HEK293 (cell line): Measurements from ENCODE around the gene SAMHD1.

ENCODE experiments used
- CTCF ChIA-PET: fragments of 350-600 bp; formaldehyde crosslinking; extraction: SDS; loops from one replicate; lab custom pipeline; 2021; ENCODE audit warnings: antibody characterized with exemption; lab: Yijun Ruan, JAX
- POLR2A ChIA-PET: fragments of 300-600 bp; formaldehyde crosslinking; extraction: SDS; loops from one replicate; lab custom pipeline; 2020; ENCODE audit warnings: antibody characterized with exemption, inconsistent platforms; lab: Yijun Ruan, JAX
- H3K27ac ChIP-seq: fragments of 200-500 bp; sonication (Bioruptor generic); 2 replicates; pipeline ENCODE4 v1.5.1; 2014; ENCODE audit warnings: low read depth, low read length, control low read depth, inconsistent platforms; ENCODE audit errors: extremely low read depth
- H3K36me3 ChIP-seq, 2 experiments: fragments of 200-500 bp in 1 of 2; sonication (Bioruptor generic) in 1 of 2; 1 replicate in 1 of 2; 2 replicates in 1 of 2; pipeline ENCODE4 v1.5.1; 2014 to 2017; ENCODE audit warnings: inconsistent platforms in 2 of 2, low read length in 2 of 2; ENCODE audit not compliant: control insufficient read depth in 2 of 2, insufficient read depth in 1 of 2
- H3K4me1 ChIP-seq: fragments of 200-500 bp; sonication (Bioruptor generic); 2 replicates; pipeline ENCODE4 v1.5.1; 2014; ENCODE audit warnings: mild to moderate bottlenecking, low read length, inconsistent platforms; ENCODE audit not compliant: control insufficient read depth, insufficient read depth
- H3K4me3 ChIP-seq: 2 replicates; pipeline ENCODE4 v1.5.1; 2011; ENCODE audit warnings: low read depth, mild to moderate bottlenecking, control low read depth, low read length, moderate library complexity
- H3K9me3 ChIP-seq: fragments of 200-500 bp; sonication (Bioruptor generic); 2 replicates; pipeline ENCODE4 v1.5.1; 2014; ENCODE audit warnings: low read depth, low read length, inconsistent platforms; ENCODE audit not compliant: control insufficient read depth, insufficient read depth
- GLIS1 ChIP-seq: fragments of 450-650 bp; formaldehyde crosslinking; IDR thresholded peaks from 2 replicates; pipeline ENCODE4 v1.5.1; 2016; ENCODE audit warnings: missing biosample characterization, missing genetic modification characterization
- KLF1 ChIP-seq: fragments of 450-650 bp; formaldehyde crosslinking; IDR thresholded peaks from 2 replicates; pipeline ENCODE4 v1.5.1; 2016; ENCODE audit warnings: missing biosample characterization, missing genetic modification characterization
- KLF8 ChIP-seq: fragments of 450-650 bp; formaldehyde crosslinking; IDR thresholded peaks from 2 replicates; pipeline ENCODE4 v1.5.1; 2016; ENCODE audit warnings: missing biosample characterization, missing genetic modification characterization
- PRDM1 ChIP-seq: fragments of 450-650 bp; formaldehyde crosslinking; IDR thresholded peaks from 2 replicates; pipeline ENCODE4; 2016; ENCODE audit warnings: missing biosample characterization, missing genetic modification characterization
- SCRT2 ChIP-seq: fragments of 450-650 bp; formaldehyde crosslinking; IDR thresholded peaks from 2 replicates; pipeline ENCODE4 v1.5.1; 2016; ENCODE audit warnings: missing biosample characterization, missing genetic modification characterization
- SP2 ChIP-seq: fragments of 450-650 bp; formaldehyde crosslinking; IDR thresholded peaks from 2 replicates; pipeline ENCODE4 v1.5.1; 2016; ENCODE audit warnings: missing biosample characterization, missing genetic modification characterization
- TRIM28 ChIP-seq: IDR thresholded peaks from 2 replicates; pipeline ENCODE4 v1.6.1; 2011; ENCODE audit warnings: low read length, control low read depth, borderline replicate concordance
- ZIC2 ChIP-seq: fragments of 450-650 bp; formaldehyde crosslinking; IDR thresholded peaks from 2 replicates; pipeline ENCODE4 v1.5.1; 2016; ENCODE audit warnings: missing biosample characterization, missing genetic modification characterization
- ZNF140 ChIP-seq: fragments of 450-650 bp; formaldehyde crosslinking; IDR thresholded peaks from 2 replicates; pipeline ENCODE4 v1.5.1; 2016; ENCODE audit warnings: missing biosample characterization, missing genetic modification characterization
- ZNF155 ChIP-seq: fragments of 450-650 bp; formaldehyde crosslinking; IDR thresholded peaks from 2 replicates; pipeline ENCODE4 v1.5.1; 2016; ENCODE audit warnings: missing biosample characterization, missing genetic modification characterization
- ZNF211 ChIP-seq: fragments of 450-650 bp; formaldehyde crosslinking; IDR thresholded peaks from 2 replicates; pipeline ENCODE4 v1.5.1; 2016; ENCODE audit warnings: low read depth, missing biosample characterization, missing genetic modification characterization
- ZNF292 ChIP-seq: fragments of 450-650 bp; formaldehyde crosslinking; IDR thresholded peaks from 2 replicates; pipeline ENCODE4 v1.5.1; 2016; ENCODE audit warnings: low read depth, missing biosample characterization, missing genetic modification characterization, borderline replicate concordance
- ZNF302 ChIP-seq: fragments of 450-650 bp; formaldehyde crosslinking; IDR thresholded peaks from 2 replicates; pipeline ENCODE4 v1.5.1; 2016; ENCODE audit warnings: missing biosample characterization, missing genetic modification characterization, low read depth
- ZNF341 ChIP-seq: fragments of 450-650 bp; formaldehyde crosslinking; IDR thresholded peaks from 2 replicates; pipeline ENCODE4; 2016; ENCODE audit warnings: low read depth, missing biosample characterization, missing genetic modification characterization
- ZNF404 ChIP-seq: fragments of 450-650 bp; formaldehyde crosslinking; IDR thresholded peaks from 2 replicates; pipeline ENCODE4 v1.5.1; 2017; ENCODE audit warnings: missing biosample characterization, missing genetic modification characterization
- ZNF423 ChIP-seq: fragments of 450-650 bp; formaldehyde crosslinking; IDR thresholded peaks from 2 replicates; pipeline ENCODE4 v1.5.1; 2016; ENCODE audit warnings: missing biosample characterization, missing genetic modification characterization
- ZNF449 ChIP-seq: fragments of 450-650 bp; formaldehyde crosslinking; IDR thresholded peaks from 2 replicates; pipeline ENCODE4 v1.5.1; 2017; ENCODE audit warnings: missing biosample characterization, mild to moderate bottlenecking, missing genetic modification characterization, moderate library complexity
- ZNF580 ChIP-seq: fragments of 450-650 bp; formaldehyde crosslinking; IDR thresholded peaks from 2 replicates; pipeline ENCODE4 v1.5.1; 2016; ENCODE audit warnings: missing biosample characterization, missing genetic modification characterization
- ZNF596 ChIP-seq: fragments of 450-650 bp; IDR thresholded peaks from 2 replicates; pipeline ENCODE4 v1.5.0; 2018; ENCODE audit warnings: missing biosample characterization, mild to moderate bottlenecking, missing genetic modification characterization, moderate library complexity
- ZNF600 ChIP-seq: fragments of 450-650 bp; formaldehyde crosslinking; IDR thresholded peaks from 2 replicates; pipeline ENCODE4 v1.5.1; 2016; ENCODE audit warnings: missing biosample characterization, missing genetic modification characterization
- ZNF610 ChIP-seq: fragments of 450-650 bp; formaldehyde crosslinking; IDR thresholded peaks from 2 replicates; pipeline ENCODE4 v1.5.1; 2016; ENCODE audit warnings: missing biosample characterization, missing genetic modification characterization, borderline replicate concordance
- ZNF621 ChIP-seq: fragments of 450-650 bp; formaldehyde crosslinking; IDR thresholded peaks from 2 replicates; pipeline ENCODE4 v1.5.1; 2017; ENCODE audit warnings: missing biosample characterization, missing genetic modification characterization
- ZNF677 ChIP-seq: fragments of 450-650 bp; IDR thresholded peaks from 2 replicates; pipeline ENCODE4 v1.5.0; 2018; ENCODE audit warnings: missing biosample characterization, mild to moderate bottlenecking, missing genetic modification characterization, moderate library complexity
- ZNF692 ChIP-seq: fragments of 450-650 bp; formaldehyde crosslinking; IDR thresholded peaks from 2 replicates; pipeline ENCODE4 v1.5.1; 2016; ENCODE audit warnings: missing biosample characterization, missing genetic modification characterization
- ZNF768 ChIP-seq: fragments of 450-650 bp; formaldehyde crosslinking; IDR thresholded peaks from 2 replicates; pipeline ENCODE4 v1.5.1; 2018; ENCODE audit warnings: missing biosample characterization, mild to moderate bottlenecking, missing genetic modification characterization
- ZSCAN16 ChIP-seq: fragments of 450-650 bp; formaldehyde crosslinking; IDR thresholded peaks from 2 replicates; pipeline ENCODE4 v1.5.1; 2016; ENCODE audit warnings: missing biosample characterization, missing genetic modification characterization

Gene SAMHD1

GRCh38 chr20:36887752-36888090 lies 63.8 kb downstream of the SAMHD1 start:
- H3K9me3 ChIP-seq: no peaks in the 10 kb centered on the region
- H3K36me3 ChIP-seq: peaks cover 0 to 19% of the 10 kb centered on the region in 2 experiments; a peak in 2 of 3 replicates
- ChIA-PET CTCF (interaction anchor here (0.6 to 3.6 kb wide), 8 partner anchors 8 to 744 kb away, joined by 3 to 22 read pairs (median 3); no protein-coding TSS in a partner anchor), POLR2A (no interaction called here)
- peak; percentile 28; the same call in 1 of the 2 replicates for TF ChIP-seq ZNF341 (tag by site-specific recombination)
- 0 out of 2 replicates have a peak, but pooled peaks have one; percentile 26 for TF ChIP-seq SP2 (tag by site-specific recombination)
- TF ChIP-seq ZNF580: no peak
- TF ChIP-seq ZIC2 (tag by site-specific recombination): no peak
- H3K4me1 ChIP-seq: no peaks in the 10 kb centered on the region; the same call in 1 of the 2 replicates
- no peak overlapping the region for H3K27ac ChIP-seq
- no peak overlapping the region for H3K4me3 ChIP-seq

GRCh38 chr20:36886859-36887751 lies 64.4 kb downstream of the SAMHD1 start:
- Histone ChIP-seq H3K36me3 (peaks cover 0 to 14% of the 10 kb centered on the region in 2 experiments; a peak in 2 of 3 replicates), H3K4me3 (no peak overlapping the region), H3K4me1 (no peaks in the 10 kb centered on the region; the same call in 1 of the 2 replicates), H3K27ac (no peak overlapping the region), H3K9me3 (no peaks in the 10 kb centered on the region)
- POLR2A ChIA-PET: no interaction called here
- CTCF ChIA-PET: interaction anchor here (0.5 to 3.6 kb wide), 33 partner anchors 8 to 870 kb away, joined by 3 to 22 read pairs (median 4); partner anchors contain the start of gene RAB5IF
- TF ChIP-seq ZNF596 (tag by site-specific recombination): no peak
- TF ChIP-seq ZNF610 (tag by site-specific recombination): no peak
- TF ChIP-seq ZNF600 (tag by site-specific recombination): 0 out of 2 replicates have a peak, but pooled peaks have one; percentile 13
- no peak for TF ChIP-seq ZNF404
- no peak for TF ChIP-seq ZNF768 (tag by site-specific recombination)
- TF ChIP-seq ZNF621 (tag by site-specific recombination): no peak
- TF ChIP-seq ZSCAN16 (tag by site-specific recombination): no peak
- TF ChIP-seq ZNF423 (tag by site-specific recombination): no peak
- no peak for TF ChIP-seq ZNF677 (tag by site-specific recombination)
- TF ChIP-seq ZNF292 (tag by site-specific recombination): no peak
- no peak for TF ChIP-seq TRIM28
- no peak for TF ChIP-seq ZNF449 (tag by site-specific recombination)
- TF ChIP-seq KLF8 (tag by site-specific recombination): no peak
- no peak for TF ChIP-seq ZNF211 (tag by site-specific recombination)
- TF ChIP-seq ZNF692 (tag by site-specific recombination): peak; percentile 43; the same call in 1 of the 2 replicates
- no peak for TF ChIP-seq ZNF302 (tag by site-specific recombination)
- peak; percentile 51; the same call in 1 of the 2 replicates for TF ChIP-seq GLIS1 (tag by site-specific recombination)
- TF ChIP-seq KLF1: peak; percentile 69
- peak; percentile 91 for TF ChIP-seq SCRT2
- TF ChIP-seq PRDM1 (tag by site-specific recombination): 0 out of 2 replicates have a peak, but pooled peaks have one; percentile 34
- no peak for TF ChIP-seq ZNF155 (tag by site-specific recombination)
- TF ChIP-seq ZNF140 (tag by site-specific recombination): no peak
